Lower lobe of right lung (tissue), 2 donors: ENCODE results near the gene PEMT. TPM values are rescaled to one million over a fixed set of nuclear protein-coding genes. Genes with fewer than 3 reads are reported as not detected.

Source experiments
- ATAC-seq, 2 donors: fragments of 200-7000 bp; cut with Tn5 transposase; one replicate each; pipeline ENCODE4 v1.9.1; 2020 to 2022; ENCODE audit warnings: mild to moderate bottlenecking in 2 of 2, moderate library complexity in 2 of 2
- DNase-seq: peaks from one replicate; pipeline ENCODE4 v3.0.0-alpha.2; 2020
- H3K27ac ChIP-seq: fragments of 200-600 bp; one replicate; pipeline ENCODE4 v1.8.0; 2022
- H3K27me3 ChIP-seq: fragments of 200-600 bp; one replicate; pipeline ENCODE4 v1.8.0; 2022; ENCODE audit warnings: low read depth
- H3K36me3 ChIP-seq: fragments of 200-600 bp; one replicate; pipeline ENCODE4 v1.8.0; 2022; ENCODE audit warnings: mild to moderate bottlenecking
- H3K4me1 ChIP-seq: fragments of 200-600 bp; one replicate; pipeline ENCODE4 v1.8.0; 2022
- H3K4me3 ChIP-seq: fragments of 200-600 bp; one replicate; pipeline ENCODE4 v1.8.0; 2022; ENCODE audit warnings: mild to moderate bottlenecking
- H3K9me3 ChIP-seq: fragments of 200-600 bp; one replicate; pipeline ENCODE4 v1.8.0; 2022
- CTCF ChIP-seq: fragments of 200-600 bp; IDR thresholded peaks from one replicate; pipeline ENCODE4 v1.8.0; 2022; ENCODE audit warnings: antibody characterized with exemption, mild to moderate bottlenecking
- intact Hi-C: fragments of 100-400 bp; cut with DNase I; formaldehyde crosslinking; loops from one replicate; pipeline ENCODE4 v1.11.0; 2022
- total RNA-seq: library from RNA; stranded (reverse); fragmentation: NEBNext Ultra II Directional; extraction: Animal tissue kit (Norgen Biotek cat#: 25700); gene quantifications from one replicate; pipeline ENCODE4 v1.2.1, GENCODE V29; 2021
- donor health status: DM: no; HTN: yes; CAD: no; lungs with severe emphysema.

Gene PEMT
- total RNA-seq, 1 donor from 2014 or later: 20.1 TPM

GRCh38 chr17:17480593-17481148 lies 110.8 kb downstream of the PEMT start:
- DNase-seq: no peak
- peaks cover 27% of the 10 kb centered on the region for H3K4me1 ChIP-seq
- ATAC-seq: no peak
- H3K27ac ChIP-seq: no peak overlapping the region
- no peaks in the 10 kb centered on the region for H3K9me3 ChIP-seq
- peaks cover 5% of the 10 kb centered on the region for H3K36me3 ChIP-seq
- intact Hi-C loops: no loop called here
- H3K27me3 ChIP-seq: no peaks in the 10 kb centered on the region
- TF ChIP-seq CTCF: no peak
- no peak overlapping the region for H3K4me3 ChIP-seq

GRCh38 chr17:17479209-17479608 lies 112.3 kb downstream of the PEMT start:
- peaks cover 27% of the 10 kb centered on the region for H3K4me1 ChIP-seq
- no peaks in the 10 kb centered on the region for H3K27me3 ChIP-seq
- H3K9me3 ChIP-seq: no peaks in the 10 kb centered on the region
- no peak overlapping the region for H3K4me3 ChIP-seq
- ATAC-seq (no peak), DNase-seq (no peak)
- intact Hi-C loops: no loop called here
- H3K27ac ChIP-seq: no peak overlapping the region
- peaks cover under 1% of the 10 kb centered on the region for H3K36me3 ChIP-seq
- no peak for TF ChIP-seq CTCF

- Histone ChIP-seq H3K27ac (peak within 1 kb of the TSS; percentile 93), H3K4me1 (peaks cover 27% of the 10 kb centered on the region), H3K36me3 (no peaks in the 10 kb centered on the region), H3K9me3 (no peaks in the 10 kb centered on the region), H3K4me3 (peak within 1 kb of the TSS; percentile 88), H3K27me3 (no peaks in the 10 kb centered on the region)
- intact Hi-C loops: no loop called here
- peak; percentile 99 for ATAC-seq
- TF ChIP-seq CTCF: no peak
- peak; percentile 94 for DNase-seq
Observed at GRCh38 chr17:17476865-17477467, 114.5 kb downstream of the PEMT start, which contains the start of gene MED9. Gene MED9 (plus strand): TSS chr17:17477000. CDS start chr17:17477042, 42 bp downstream.

GRCh38 chr17:17474341-17474740 lies 117.2 kb downstream of the PEMT start:
- H3K9me3 ChIP-seq: no peaks in the 10 kb centered on the region
- no peak overlapping the region for H3K4me3 ChIP-seq
- peaks cover 22% of the 10 kb centered on the region for H3K4me1 ChIP-seq
- intact Hi-C loops: no loop called here
- DNase-seq (no peak), ATAC-seq (no peak)
- no peak overlapping the region for H3K27ac ChIP-seq
- no peaks in the 10 kb centered on the region for H3K36me3 ChIP-seq
- no peak for TF ChIP-seq CTCF
- H3K27me3 ChIP-seq: no peaks in the 10 kb centered on the region

- no peak for TF ChIP-seq CTCF
- no peak overlapping the region for H3K4me3 ChIP-seq
- H3K36me3 ChIP-seq: no peaks in the 10 kb centered on the region
- no peak for ATAC-seq
- no peak for DNase-seq
- H3K27ac ChIP-seq: no peak overlapping the region
- no peaks in the 10 kb centered on the region for H3K9me3 ChIP-seq
- H3K27me3 ChIP-seq: peaks cover 4% of the 10 kb centered on the region
- intact Hi-C loops: no loop called here
- peaks cover 3% of the 10 kb centered on the region for H3K4me1 ChIP-seq
Observed at GRCh38 chr17:17472333-17472920, 119.1 kb downstream of the PEMT start.
